GM18907 (cell line): ENCODE data around the gene GAD2.
A peak's percentile ranks its signal among the peaks of the same experiment; 100 is the strongest.

Experiments
- ATAC-seq: cut with Tn5 transposase; IDR thresholded peaks from one replicate; pipeline ENCODE4 v1.9.1; 2021; ENCODE audit warnings: mild to moderate bottlenecking, moderate library complexity; ENCODE audit not compliant: unreplicated experiment

GAD2 gene

DNA sequence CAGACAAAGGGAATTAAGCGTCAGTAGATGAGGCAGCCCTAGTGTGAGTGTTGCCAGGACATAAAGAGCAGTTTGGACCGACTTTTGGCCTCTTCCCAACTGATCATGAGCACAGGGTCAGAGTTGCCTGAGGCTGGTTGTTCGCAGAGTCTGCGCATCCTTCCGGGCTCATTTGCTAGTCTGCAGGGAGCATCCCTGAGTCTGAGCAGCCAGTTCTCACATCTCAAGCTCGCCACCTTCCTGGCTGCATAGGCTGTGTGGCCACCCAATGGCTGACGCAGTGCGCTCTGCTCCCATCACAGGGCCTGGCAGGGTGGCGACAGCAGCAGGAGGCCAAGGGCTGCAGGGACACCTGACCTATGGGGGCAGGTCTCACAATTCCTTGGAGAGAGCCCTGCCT, 5.0 kb downstream of the GAD2 start:
- no peak for ATAC-seq

DNA sequence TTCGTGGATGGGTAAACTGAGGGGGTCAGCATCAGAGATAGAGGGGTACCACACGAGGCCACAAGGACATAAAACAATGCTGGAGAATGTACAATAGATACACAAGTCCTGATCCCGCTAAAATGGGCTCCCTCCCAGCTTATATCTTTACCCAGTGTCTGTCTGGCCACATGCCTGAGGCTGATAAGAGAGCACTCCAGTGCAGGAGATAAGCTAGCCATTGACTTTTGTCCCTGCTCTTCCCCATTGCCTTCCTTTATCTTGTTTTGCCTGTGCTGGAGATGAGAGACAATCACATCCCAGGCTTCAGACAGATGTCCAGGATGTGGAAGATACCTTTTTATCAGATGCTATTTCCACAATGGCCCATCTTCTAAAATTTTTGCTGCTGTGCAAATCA, 6.0 kb downstream of the GAD2 start:
- no peak for ATAC-seq

- ATAC-seq = no peak
These were observed 8.7 kb downstream of the GAD2 start for GRCh38 chr10:26225322-26225721.

DNA sequence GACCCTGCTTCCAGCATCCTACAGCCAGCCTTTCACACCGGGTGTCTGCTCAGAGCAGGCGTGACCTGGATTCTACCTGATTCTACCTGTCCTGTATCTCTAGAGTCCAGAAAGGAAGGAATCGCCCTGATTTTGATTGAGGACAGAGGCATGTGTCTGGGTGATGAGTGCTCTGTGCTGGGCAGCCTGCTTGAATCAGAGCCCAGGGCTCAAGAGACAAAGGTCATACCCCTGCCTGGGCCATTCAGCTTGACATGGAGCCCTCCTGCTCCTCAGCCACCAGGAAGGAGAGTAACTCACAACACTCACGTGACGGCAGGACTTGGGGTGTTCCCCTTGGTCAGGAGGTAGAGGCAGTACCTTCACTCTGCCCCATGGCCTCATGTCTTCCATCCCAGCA, 11.2 kb downstream of the GAD2 start:
- ATAC-seq = no peak

- ATAC-seq = no peak
These were observed 15.6 kb downstream of the GAD2 start for GRCh38 chr10:26232174-26232573.

DNA sequence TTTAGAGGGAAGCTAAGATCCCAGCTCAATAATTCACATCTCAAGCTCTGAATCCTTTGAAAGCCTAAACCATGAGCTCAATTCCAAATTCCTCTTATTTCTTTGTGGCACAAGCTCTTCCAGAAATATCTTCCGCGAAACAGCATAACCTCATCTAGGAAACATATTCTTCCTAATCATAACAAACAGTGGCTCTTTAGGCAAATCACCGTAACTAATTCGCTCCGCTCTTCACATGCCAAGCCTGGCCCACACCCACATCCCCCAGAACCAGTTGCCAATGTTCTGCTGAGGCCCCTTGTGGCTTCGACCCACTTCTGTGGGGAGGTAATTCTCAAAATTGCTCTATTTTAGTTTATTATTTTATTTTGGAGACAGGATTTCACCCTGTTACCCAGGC, 19.2 kb downstream of the GAD2 start:
- ATAC-seq = no peak

GRCh38 chr10:26238378-26238777, 21.8 kb downstream of the GAD2 start:
- ATAC-seq = no peak

GRCh38 chr10:26242706-26243350, 26.3 kb downstream of the GAD2 start:
- ATAC-seq = no peak

- no peak for ATAC-seq
These were observed 26.8 kb downstream of the GAD2 start for GRCh38 chr10:26243351-26243720.

GRCh38 chr10:26249681-26250080, 33.1 kb downstream of the GAD2 start:
- ATAC-seq = no peak

DNA sequence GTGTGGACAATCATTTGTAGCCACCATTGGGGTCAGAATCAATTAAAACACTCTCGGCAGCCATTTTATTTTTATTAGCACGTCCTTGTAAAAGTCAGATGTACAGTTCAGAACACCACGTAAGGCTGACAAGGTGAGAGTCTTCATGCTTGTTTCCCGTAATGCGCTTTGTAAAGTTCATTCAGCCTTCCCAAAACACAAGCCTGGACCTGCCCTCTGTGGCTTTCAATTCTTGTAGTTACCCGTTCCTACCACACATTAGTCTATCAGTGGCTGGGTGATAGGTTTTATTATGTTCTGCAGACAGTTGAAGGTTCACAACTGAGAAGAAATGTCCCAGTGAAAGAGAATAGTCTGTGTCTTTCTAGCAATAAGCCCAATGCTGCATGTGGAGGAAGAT, 35.4 kb downstream of the GAD2 start:
- ATAC-seq = no peak

DNA sequence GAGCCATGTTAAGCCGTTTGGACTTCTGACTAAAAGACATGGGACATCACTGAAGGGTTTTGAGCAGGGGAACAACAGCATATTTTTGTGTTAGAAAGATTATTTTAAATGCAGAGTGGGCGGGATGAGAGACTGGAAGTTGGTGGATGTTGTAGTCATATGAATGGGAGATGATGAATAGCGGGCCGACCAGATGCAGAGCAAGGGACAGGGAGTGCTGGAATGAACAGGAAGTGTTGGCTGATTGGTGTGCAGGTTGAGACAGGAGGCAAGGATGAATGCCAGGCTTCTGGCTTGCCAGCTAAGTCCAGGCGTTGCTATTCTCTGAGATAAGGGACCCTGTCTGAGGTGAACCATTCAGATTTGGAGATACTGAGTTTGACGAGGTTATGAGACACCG, 38.0 kb downstream of the GAD2 start:
- no peak for ATAC-seq

- no peak for ATAC-seq
These were observed 42.8 kb downstream of the GAD2 start for GRCh38 chr10:26259341-26259740.

DNA sequence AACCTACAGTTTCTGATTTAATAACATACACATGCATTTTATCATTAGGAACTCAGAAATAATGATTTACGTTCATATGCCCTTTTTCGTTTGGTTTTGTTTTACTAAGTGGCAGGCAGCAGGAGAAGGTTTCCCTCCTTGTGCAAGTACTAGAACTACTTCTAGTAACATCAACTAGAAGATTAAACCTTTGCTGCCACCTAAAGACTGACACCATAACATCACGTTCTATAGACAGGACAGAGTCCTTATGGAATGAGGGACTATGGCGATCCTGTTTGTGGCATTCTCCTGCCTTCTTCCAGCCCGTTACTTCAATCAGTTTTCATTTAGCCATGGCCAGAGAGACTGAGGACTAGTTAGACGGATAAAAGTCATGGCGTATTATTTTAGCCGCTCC, 53.2 kb downstream of the GAD2 start:
- ATAC-seq = no peak

DNA sequence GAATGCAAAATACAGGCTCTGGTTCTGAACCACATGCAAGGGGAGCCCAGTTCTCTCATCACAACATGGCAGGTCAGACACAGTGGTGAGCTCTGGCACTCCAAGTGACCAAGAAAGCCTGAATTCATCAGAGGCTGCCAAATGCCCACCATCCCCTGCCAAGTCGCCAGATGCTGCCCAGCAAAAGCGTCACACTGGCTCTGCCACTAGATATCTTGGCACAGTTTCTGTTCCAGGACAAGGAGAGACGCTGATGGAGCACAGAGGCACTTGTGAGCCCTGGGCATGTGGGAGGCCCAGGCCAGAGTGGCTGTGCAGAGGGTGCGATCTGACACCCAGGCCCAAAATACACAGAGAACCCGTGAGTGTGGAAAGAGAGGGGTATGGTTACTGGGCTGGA, 57.8 kb downstream of the GAD2 start:
- ATAC-seq = no peak

GRCh38 chr10:26278295-26278694, 61.7 kb downstream of the GAD2 start:
- ATAC-seq = no peak

DNA sequence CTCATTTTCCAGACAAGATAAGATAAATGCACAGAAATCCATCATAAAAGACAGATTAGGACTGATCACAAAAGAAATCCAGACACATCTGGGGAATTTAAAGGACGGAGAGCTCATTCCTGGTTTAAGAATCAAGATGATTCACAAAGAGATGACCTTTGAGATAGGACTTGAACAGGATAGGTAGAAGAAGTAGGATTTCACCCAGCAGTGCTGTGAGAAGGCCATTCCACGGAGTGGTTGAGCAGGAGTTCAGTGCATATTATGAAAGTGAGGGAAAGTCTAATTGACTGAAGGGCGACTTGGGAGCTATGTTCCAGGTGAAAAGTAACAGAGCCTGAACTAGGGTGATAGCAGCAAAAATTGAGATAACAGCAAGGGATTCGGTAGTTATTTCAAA, 73.7 kb downstream of the GAD2 start:
- ATAC-seq = no peak

GRCh38 chr10:26291721-26292480, 75.3 kb downstream of the GAD2 start:
- ATAC-seq = no peak

- no peak for ATAC-seq
These were observed 79.8 kb downstream of the GAD2 start for GRCh38 chr10:26296360-26296759.

GRCh38 chr10:26300001-26300400, 83.4 kb downstream of the GAD2 start:
- ATAC-seq = no peak

DNA sequence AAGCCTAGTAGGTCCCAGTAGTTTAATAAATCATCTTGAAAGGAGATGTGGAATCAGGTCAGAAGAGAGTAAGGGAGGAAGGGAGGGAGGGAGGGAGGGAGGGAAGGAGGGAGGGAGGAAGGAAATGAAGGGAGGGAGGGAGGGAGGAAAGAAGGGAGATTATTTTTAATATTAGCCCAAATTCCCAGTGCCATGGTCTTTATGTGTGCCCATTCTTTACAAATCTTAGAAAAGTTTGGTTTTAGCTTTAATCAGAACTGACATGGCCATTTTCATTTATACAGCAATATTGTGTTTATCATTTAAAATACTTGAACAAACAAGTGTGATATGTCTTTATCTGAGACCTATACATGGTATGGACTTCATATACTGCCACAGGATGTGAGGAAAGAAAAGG, 86.8 kb downstream of the GAD2 start:
- ATAC-seq = no peak

GRCh38 chr10:26310361-26310760, 93.8 kb downstream of the GAD2 start:
- peak; percentile 66 for ATAC-seq
